Fibroblast of peridontal ligament (primary cell): ENCODE measurements around the gene BCR.

Experiments
- DNase-seq: peaks from one replicate; pipeline ENCODE4 v3.0.0-alpha.2; 2010; ENCODE audit errors: extremely low read depth

The BCR gene

GRCh38 chr22:23199159-23199558, 18.9 kb downstream of the BCR start:
- DNase-seq, result no peak

- DNase-seq, result no peak
Measured at GRCh38 chr22:23200898-23201297, 20.6 kb downstream of the BCR start.

GRCh38 chr22:23202812-23203451, 22.6 kb downstream of the BCR start:
- no peak for DNase-seq

GRCh38 chr22:23203452-23204124, 23.3 kb downstream of the BCR start:
- no peak for DNase-seq

- DNase-seq, result no peak
Measured at GRCh38 chr22:23204125-23204488, 23.8 kb downstream of the BCR start.

GRCh38 chr22:23204541-23205157, 24.3 kb downstream of the BCR start:
- DNase-seq, result no peak

- DNase-seq, result no peak
Measured at GRCh38 chr22:23205339-23206049, 25.2 kb downstream of the BCR start.

GRCh38 chr22:23206915-23207314, 26.6 kb downstream of the BCR start:
- DNase-seq, result no peak

GRCh38 chr22:23207729-23208393, 27.6 kb downstream of the BCR start:
- DNase-seq, result no peak

GRCh38 chr22:23210428-23211170, 30.3 kb downstream of the BCR start:
- peak; percentile 25 for DNase-seq

GRCh38 chr22:23211622-23212021, 31.3 kb downstream of the BCR start:
- no peak for DNase-seq

GRCh38 chr22:23212061-23213021, 32.0 kb downstream of the BCR start:
- no peak for DNase-seq

- no peak for DNase-seq
Measured at GRCh38 chr22:23213022-23213555, 32.8 kb downstream of the BCR start.

GRCh38 chr22:23213581-23214334, 33.4 kb downstream of the BCR start:
- DNase-seq, result no peak

- DNase-seq, result no peak
Measured at GRCh38 chr22:23214398-23214797, 34.1 kb downstream of the BCR start.

- DNase-seq, result peak; percentile 42
Measured at GRCh38 chr22:23215294-23216241, 35.3 kb downstream of the BCR start.

- DNase-seq, result no peak
Measured at GRCh38 chr22:23216461-23217170, 36.3 kb downstream of the BCR start.
